Neural progenitor cell (in vitro differentiated cells): Measurements from ENCODE around the gene NUDT22. TPM values are rescaled to one million over a fixed set of nuclear protein-coding genes. Genes with fewer than 3 reads are reported as not detected.

Experiments
- DNase-seq: peaks from one replicate; pipeline ENCODE4 v3.0.0-alpha.2; 2016; ENCODE audit warnings: low spot score
- H2AFZ ChIP-seq: fragments of 200-600 bp; sonication (generic); replicated peaks from 2 replicates; pipeline ENCODE4 v1.6.1; 2016; ENCODE audit warnings: antibody characterized with exemption
- H3F3A ChIP-seq: fragments of 200-600 bp; sonication (generic); 2 replicates; pipeline ENCODE4 v1.6.1; 2016; ENCODE audit warnings: antibody characterized with exemption, low read depth
- H3K27ac ChIP-seq: fragments of 200-600 bp; sonication (generic); 2 replicates; pipeline ENCODE4 v1.5.1; 2016; ENCODE audit warnings: mild to moderate bottlenecking
- H3K27me3 ChIP-seq: fragments of 200-600 bp; sonication (generic); 2 replicates; pipeline ENCODE4 v1.6.1; 2016; ENCODE audit warnings: mild to moderate bottlenecking, moderate library complexity
- H3K36me3 ChIP-seq: fragments of 200-600 bp; sonication (generic); 2 replicates; pipeline ENCODE4 v1.5.1; 2016
- H3K4me1 ChIP-seq: fragments of 200-600 bp; sonication (generic); 2 replicates; pipeline ENCODE4 v1.6.1; 2016; ENCODE audit warnings: mixed run types
- H3K4me2 ChIP-seq: fragments of 200-600 bp; sonication (generic); 2 replicates; pipeline ENCODE4 v1.6.1; 2016
- H3K4me3 ChIP-seq: fragments of 200-600 bp; sonication (generic); 2 replicates; pipeline ENCODE4 v1.5.1; 2016
- H3K79me2 ChIP-seq: fragments of 200-600 bp; sonication (generic); 2 replicates; pipeline ENCODE4 v1.6.1; 2016; ENCODE audit warnings: low read depth
- H3K9ac ChIP-seq: fragments of 200-600 bp; sonication (generic); 2 replicates; pipeline ENCODE4 v1.6.1; 2016
- H3K9me3 ChIP-seq: fragments of 200-600 bp; sonication (generic); 2 replicates; pipeline ENCODE4 v1.5.1; 2016; ENCODE audit warnings: low read depth
- H4K20me1 ChIP-seq: fragments of 200-600 bp; sonication (generic); 2 replicates; pipeline ENCODE4 v1.6.1; 2016; ENCODE audit warnings: low read depth
- H3K27ac Mint-ChIP-seq: 3 replicates; pipeline ENCODE4 v1.8.0; 2021; ENCODE audit warnings: mixed read lengths
- H3K27me3 Mint-ChIP-seq: 2 replicates; pipeline ENCODE4 v1.8.0; 2022; ENCODE audit warnings: low read depth, mild to moderate bottlenecking, inconsistent platforms, moderate library complexity, mixed read lengths; ENCODE audit not compliant: insufficient read depth
- H3K36me3 Mint-ChIP-seq: 3 replicates; pipeline ENCODE4 v1.8.0; 2021; ENCODE audit warnings: mixed read lengths
- H3K4me1 Mint-ChIP-seq: 3 replicates; pipeline ENCODE4 v1.8.0; 2021; ENCODE audit warnings: mixed read lengths
- H3K4me3 Mint-ChIP-seq: 3 replicates; pipeline ENCODE4 v1.8.0; 2021; ENCODE audit warnings: mild to moderate bottlenecking, moderate library complexity, mixed read lengths
- H3K9me3 Mint-ChIP-seq: 3 replicates; pipeline ENCODE4 v1.8.0; 2020; ENCODE audit warnings: mixed read lengths
- EZH2 ChIP-seq: fragments of 200-600 bp; sonication (generic); IDR thresholded peaks from 2 replicates; pipeline ENCODE4 v1.6.1; 2017; ENCODE audit warnings: antibody characterized with exemption, mild to moderate bottlenecking, moderate library complexity
- EZH2phosphoT487 ChIP-seq: fragments of 200-600 bp; sonication (generic); IDR thresholded peaks from 2 replicates; pipeline ENCODE4 v1.6.1; 2017; ENCODE audit warnings: antibody characterized with exemption
- total RNA-seq: library from RNA; depleted of rRNA; stranded (reverse); fragments of >200 nt; gene quantifications from 2 replicates; pipeline ENCODE4 v1.2.3, GENCODE V29; 2015; ENCODE audit warnings: low replicate concordance
- TF ChIP-seq, protein P1 (sequence below): fragments of 200-600 bp; sonication (generic); IDR thresholded peaks from 2 replicates; pipeline ENCODE4 v1.5.1; 2017; ENCODE audit warnings: antibody characterized with exemption, mild to moderate bottlenecking

NUDT22 gene
- total RNA-seq, 1 donor from 2014 or later = 23.5 TPM

DNA sequence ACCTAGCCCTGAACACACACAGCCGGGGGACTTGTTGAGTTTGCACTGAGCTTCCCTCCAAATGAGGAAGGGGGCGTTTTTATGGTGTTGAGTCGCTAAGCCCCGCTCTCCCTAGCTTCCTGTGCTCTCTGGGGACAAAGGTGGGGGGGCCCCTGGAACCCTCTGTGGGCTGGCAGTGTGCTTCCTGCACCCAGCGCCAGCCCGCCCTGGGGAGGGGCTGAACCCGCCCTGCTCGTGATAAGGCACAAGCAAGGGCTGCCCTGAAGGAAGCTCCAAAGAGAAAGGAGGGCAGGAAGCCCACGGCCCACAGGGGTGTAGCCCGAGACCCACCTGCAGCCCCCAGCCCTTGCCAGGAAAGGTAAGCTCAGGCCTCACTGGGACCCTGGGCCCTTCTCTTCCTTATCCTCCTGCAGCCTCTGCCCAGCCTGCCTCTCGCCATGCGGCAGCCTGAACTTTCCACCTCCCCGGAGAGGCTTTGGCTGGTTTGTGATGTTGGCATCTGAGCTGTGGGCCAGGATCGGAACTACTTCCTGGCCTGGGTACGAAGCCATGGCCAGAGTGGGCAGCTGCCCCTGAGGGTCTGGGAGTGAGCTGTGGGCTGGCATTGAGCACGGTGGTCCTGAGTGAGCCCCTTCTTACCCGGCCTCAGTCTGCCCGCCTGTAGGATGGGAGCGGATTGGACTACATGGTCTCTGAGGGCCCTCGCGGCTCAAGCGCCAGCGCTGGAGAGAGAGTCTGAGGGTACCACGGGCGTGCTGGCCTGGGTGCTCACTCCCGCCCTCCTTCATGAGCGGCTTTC, 19.4 kb upstream of the NUDT22 start, which contains the start of gene FERMT3:
FERMT3 (plus strand) TSS at position 265 of the 799 bp plus-strand sequence. CDS start 644 bp downstream, outside the sequence.
- H3K4me1 Mint-ChIP-seq = peaks cover 13% of the 10 kb centered on the region
- no peaks in the 10 kb centered on the region for H3K79me2 ChIP-seq
- H3K4me3 Mint-ChIP-seq = no peak within 1 kb of the TSS
- no peak within 1 kb of the TSS for H3K27ac Mint-ChIP-seq
- no peak for TF ChIP-seq EZH2phosphoT487
- no peak for TF ChIP-seq EZH2
- TF ChIP-seq, protein P1, sequence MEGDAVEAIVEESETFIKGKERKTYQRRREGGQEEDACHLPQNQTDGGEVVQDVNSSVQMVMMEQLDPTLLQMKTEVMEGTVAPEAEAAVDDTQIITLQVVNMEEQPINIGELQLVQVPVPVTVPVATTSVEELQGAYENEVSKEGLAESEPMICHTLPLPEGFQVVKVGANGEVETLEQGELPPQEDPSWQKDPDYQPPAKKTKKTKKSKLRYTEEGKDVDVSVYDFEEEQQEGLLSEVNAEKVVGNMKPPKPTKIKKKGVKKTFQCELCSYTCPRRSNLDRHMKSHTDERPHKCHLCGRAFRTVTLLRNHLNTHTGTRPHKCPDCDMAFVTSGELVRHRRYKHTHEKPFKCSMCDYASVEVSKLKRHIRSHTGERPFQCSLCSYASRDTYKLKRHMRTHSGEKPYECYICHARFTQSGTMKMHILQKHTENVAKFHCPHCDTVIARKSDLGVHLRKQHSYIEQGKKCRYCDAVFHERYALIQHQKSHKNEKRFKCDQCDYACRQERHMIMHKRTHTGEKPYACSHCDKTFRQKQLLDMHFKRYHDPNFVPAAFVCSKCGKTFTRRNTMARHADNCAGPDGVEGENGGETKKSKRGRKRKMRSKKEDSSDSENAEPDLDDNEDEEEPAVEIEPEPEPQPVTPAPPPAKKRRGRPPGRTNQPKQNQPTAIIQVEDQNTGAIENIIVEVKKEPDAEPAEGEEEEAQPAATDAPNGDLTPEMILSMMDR = no peak
- DNase-seq = no peak
- H3K9me3 Mint-ChIP-seq = no peaks in the 10 kb centered on the region
- H3K4me1 ChIP-seq = peaks cover 8% of the 10 kb centered on the region
- H3K27me3 Mint-ChIP-seq = peaks cover 8% of the 10 kb centered on the region
- no peak within 1 kb of the TSS for H3K4me3 ChIP-seq
- peaks cover 42% of the 10 kb centered on the region for H4K20me1 ChIP-seq
- peak within 1 kb of the TSS; percentile 3 for H3K27ac ChIP-seq
- H2AFZ ChIP-seq = no peak within 1 kb of the TSS
- H3F3A ChIP-seq = peaks cover 33% of the 10 kb centered on the region
- peaks cover 21% of the 10 kb centered on the region for H3K36me3 Mint-ChIP-seq
- H3K27me3 ChIP-seq = no peaks in the 10 kb centered on the region
- no peak within 1 kb of the TSS for H3K4me2 ChIP-seq
- H3K9me3 ChIP-seq = no peaks in the 10 kb centered on the region
- H3K36me3 ChIP-seq = no peaks in the 10 kb centered on the region
- no peak within 1 kb of the TSS for H3K9ac ChIP-seq

DNA sequence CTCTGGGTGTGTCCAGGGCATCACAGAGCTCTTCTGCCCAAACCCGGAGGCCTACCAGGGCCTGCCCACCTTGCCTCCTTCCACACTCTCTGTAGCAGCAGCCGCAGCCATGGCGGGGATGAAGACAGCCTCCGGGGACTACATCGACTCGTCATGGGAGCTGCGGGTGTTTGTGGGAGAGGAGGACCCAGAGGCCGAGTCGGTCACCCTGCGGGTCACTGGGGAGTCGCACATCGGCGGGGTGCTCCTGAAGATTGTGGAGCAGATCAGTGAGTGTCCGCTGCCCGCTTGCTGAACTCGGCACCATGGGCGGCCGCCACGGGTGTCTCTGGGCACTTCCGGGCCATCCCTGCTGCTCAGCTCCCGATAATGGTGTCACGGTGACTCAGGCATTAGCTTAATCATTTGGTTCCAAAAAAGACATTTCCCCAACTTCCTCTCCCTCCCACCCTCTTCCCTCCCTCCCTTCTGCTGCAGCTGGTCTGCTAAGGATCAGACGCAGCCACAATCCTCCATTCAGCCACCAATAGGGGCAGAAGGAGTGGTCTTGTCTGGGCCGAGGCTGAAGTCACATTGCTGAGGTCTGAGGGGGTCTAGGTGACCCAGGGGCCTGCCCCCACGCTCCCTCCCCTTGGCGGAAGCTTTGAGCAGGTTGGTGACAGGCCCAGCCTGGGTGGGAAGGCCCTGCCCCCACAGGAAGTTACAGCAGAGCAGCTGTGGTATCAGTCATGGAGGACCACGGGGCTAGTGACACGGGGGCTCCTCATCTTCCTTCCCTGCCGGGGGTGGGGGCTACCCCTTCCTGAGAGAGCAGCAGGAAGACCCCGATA, 18.6 kb upstream of the NUDT22 start:
- no peak overlapping the region for H2AFZ ChIP-seq
- Mint-ChIP-seq H3K27ac (no peak overlapping the region), H3K9me3 (no peaks in the 10 kb centered on the region), H3K4me3 (no peak overlapping the region), H3K4me1 (peaks cover 16% of the 10 kb centered on the region), H3K36me3 (peaks cover 17% of the 10 kb centered on the region), H3K27me3 (peaks cover 8% of the 10 kb centered on the region)
- no peak overlapping the region for H3K4me3 ChIP-seq
- no peaks in the 10 kb centered on the region for H3K9me3 ChIP-seq
- no peak overlapping the region for H3K27ac ChIP-seq
- no peaks in the 10 kb centered on the region for H3K36me3 ChIP-seq
- no peaks in the 10 kb centered on the region for H3K79me2 ChIP-seq
- H3K4me2 ChIP-seq = no peak overlapping the region
- peaks cover 28% of the 10 kb centered on the region for H3F3A ChIP-seq
- H3K4me1 ChIP-seq = peaks cover 8% of the 10 kb centered on the region
- TF ChIP-seq EZH2 (no peak), EZH2phosphoT487 (no peak)
- TF ChIP-seq, protein P1 = no peak
- H3K27me3 ChIP-seq = no peaks in the 10 kb centered on the region
- no peak overlapping the region for H3K9ac ChIP-seq
- DNase-seq = peak; percentile 2
- peaks cover 34% of the 10 kb centered on the region for H4K20me1 ChIP-seq

DNA sequence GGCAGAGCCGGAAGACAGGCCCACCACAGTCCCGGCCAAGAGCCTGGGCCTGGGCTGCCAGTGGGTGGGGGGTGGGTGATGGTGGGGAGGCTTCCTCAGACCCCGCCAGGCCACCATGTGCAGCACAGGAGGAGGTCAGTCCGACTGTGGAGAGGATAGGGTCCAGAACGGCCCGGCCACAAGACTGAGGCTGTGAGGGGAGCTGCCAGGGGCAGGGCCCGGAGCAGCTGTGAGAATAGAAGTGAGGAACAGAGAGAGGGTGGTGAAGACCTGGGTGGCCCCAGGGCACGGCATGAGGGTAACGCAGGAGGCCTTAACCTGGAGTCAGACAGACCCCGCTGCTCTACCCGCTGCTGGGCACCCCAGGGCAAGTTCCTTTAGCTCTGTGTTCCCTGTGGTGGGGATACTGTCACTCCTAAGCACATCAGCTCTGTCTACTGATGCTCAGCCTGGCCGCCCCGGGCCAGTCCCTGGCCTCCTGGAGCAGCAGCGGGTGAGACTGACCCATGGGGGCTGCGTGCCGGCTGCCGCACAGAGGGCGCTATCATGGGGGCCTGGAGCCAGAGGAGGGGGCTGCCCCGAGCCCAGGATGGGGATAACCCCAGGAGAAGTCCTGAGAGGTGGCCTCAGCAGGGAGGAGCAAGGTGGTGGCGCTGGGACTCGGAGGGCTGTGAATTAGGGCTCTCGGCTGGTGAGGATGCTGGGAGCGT, 17.8 kb upstream of the NUDT22 start:
- Mint-ChIP-seq H3K36me3 (peaks cover 13% of the 10 kb centered on the region), H3K27me3 (peaks cover 8% of the 10 kb centered on the region), H3K4me3 (no peak overlapping the region), H3K9me3 (no peaks in the 10 kb centered on the region), H3K27ac (no peak overlapping the region), H3K4me1 (peaks cover 15% of the 10 kb centered on the region)
- Histone ChIP-seq H3K4me2 (no peak overlapping the region), H3K4me3 (no peak overlapping the region), H3K79me2 (no peaks in the 10 kb centered on the region), H2AFZ (no peak overlapping the region), H3K9ac (no peak overlapping the region), H4K20me1 (peaks cover 26% of the 10 kb centered on the region), H3K27me3 (no peaks in the 10 kb centered on the region), H3K27ac (no peak overlapping the region), H3K4me1 (peaks cover under 1% of the 10 kb centered on the region), H3K36me3 (no peaks in the 10 kb centered on the region), H3K9me3 (no peaks in the 10 kb centered on the region), H3F3A (peaks cover 20% of the 10 kb centered on the region)
- no peak for TF ChIP-seq EZH2
- peak; percentile 1 for DNase-seq
